ENCODE results near the gene ID4.

DNA sequence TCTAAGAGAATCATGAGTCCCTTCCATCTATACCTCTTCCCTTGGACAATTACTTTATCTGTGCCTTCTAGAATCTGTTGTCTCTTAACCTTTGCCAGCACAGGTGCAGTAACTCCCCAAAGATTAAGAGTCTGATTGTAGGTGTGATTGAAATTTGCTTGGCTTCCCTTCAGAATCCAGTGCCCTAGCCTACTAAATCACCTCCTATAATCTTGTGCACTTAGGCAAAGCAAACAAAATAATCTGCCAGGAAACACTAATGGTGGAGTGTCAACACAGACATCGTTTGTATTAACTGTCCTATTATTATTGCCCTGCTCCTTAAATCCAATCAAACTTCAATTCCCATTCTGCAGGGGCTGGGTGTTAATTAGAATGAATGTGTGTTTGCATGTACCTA lies 28.0 kb downstream of the ID4 start:
- no peak for TF ChIP-seq POLR2A (IDR thresholded peaks at IDR 0.05)
- TF ChIP-seq, protein P1, sequence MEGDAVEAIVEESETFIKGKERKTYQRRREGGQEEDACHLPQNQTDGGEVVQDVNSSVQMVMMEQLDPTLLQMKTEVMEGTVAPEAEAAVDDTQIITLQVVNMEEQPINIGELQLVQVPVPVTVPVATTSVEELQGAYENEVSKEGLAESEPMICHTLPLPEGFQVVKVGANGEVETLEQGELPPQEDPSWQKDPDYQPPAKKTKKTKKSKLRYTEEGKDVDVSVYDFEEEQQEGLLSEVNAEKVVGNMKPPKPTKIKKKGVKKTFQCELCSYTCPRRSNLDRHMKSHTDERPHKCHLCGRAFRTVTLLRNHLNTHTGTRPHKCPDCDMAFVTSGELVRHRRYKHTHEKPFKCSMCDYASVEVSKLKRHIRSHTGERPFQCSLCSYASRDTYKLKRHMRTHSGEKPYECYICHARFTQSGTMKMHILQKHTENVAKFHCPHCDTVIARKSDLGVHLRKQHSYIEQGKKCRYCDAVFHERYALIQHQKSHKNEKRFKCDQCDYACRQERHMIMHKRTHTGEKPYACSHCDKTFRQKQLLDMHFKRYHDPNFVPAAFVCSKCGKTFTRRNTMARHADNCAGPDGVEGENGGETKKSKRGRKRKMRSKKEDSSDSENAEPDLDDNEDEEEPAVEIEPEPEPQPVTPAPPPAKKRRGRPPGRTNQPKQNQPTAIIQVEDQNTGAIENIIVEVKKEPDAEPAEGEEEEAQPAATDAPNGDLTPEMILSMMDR (IDR thresholded peaks at IDR 0.05), result no peak

All from uterus (tissue), 2 donors.